ENCODE measurements around the gene PXMP2.

Gene PXMP2

GRCh38 chr12:132687211-132688164 lies at the start of gene PXMP2, which contains the start of gene POLE:
PXMP2 (plus strand) TSS chr12:132687587; CDS start chr12:132687671, 84 bp downstream.
POLE (minus strand) TSS chr12:132687342; CDS start chr12:132687315, 27 bp downstream.
- DNase-seq (ENCODE audit: low read depth in 3 of 3), result peak; percentile 90 to 97 (median 91)

GRCh38 chr12:132637811-132638210 lies 49.6 kb upstream of the PXMP2 start:
- no peak for DNase-seq (ENCODE audit: low read depth in 3 of 3)

- no peak for DNase-seq (ENCODE audit: low read depth in 3 of 3)
These were observed 48.6 kb upstream of the PXMP2 start for GRCh38 chr12:132638541-132639408.

- no peak for DNase-seq (ENCODE audit: low read depth in 3 of 3)
These were observed 47.3 kb upstream of the PXMP2 start for GRCh38 chr12:132639956-132640520.

- no peak for DNase-seq (ENCODE audit: low read depth in 3 of 3)
These were observed 46.5 kb upstream of the PXMP2 start for GRCh38 chr12:132640936-132641335.

- DNase-seq (ENCODE audit: low read depth in 3 of 3), result no peak
These were observed 45.4 kb upstream of the PXMP2 start for GRCh38 chr12:132641811-132642650.

- DNase-seq (ENCODE audit: low read depth in 3 of 3), result no peak
These were observed 44.2 kb upstream of the PXMP2 start for GRCh38 chr12:132642846-132643835.

GRCh38 chr12:132646850-132647249 lies 40.5 kb upstream of the PXMP2 start:
- no peak for DNase-seq (ENCODE audit: low read depth in 3 of 3)

- DNase-seq (ENCODE audit: low read depth in 3 of 3), result no peak
These were observed 39.5 kb upstream of the PXMP2 start for GRCh38 chr12:132647858-132648257.

GRCh38 chr12:132648616-132649225 lies 38.7 kb upstream of the PXMP2 start:
- DNase-seq (ENCODE audit: low read depth in 3 of 3), result no peak

GRCh38 chr12:132649226-132649945 lies 38.0 kb upstream of the PXMP2 start:
- no peak for DNase-seq (ENCODE audit: low read depth in 3 of 3)

GRCh38 chr12:132651444-132652100 lies 35.8 kb upstream of the PXMP2 start:
- DNase-seq (ENCODE audit: low read depth in 3 of 3), result no peak

- DNase-seq (ENCODE audit: low read depth in 3 of 3), result no peak
These were observed 33.7 kb upstream of the PXMP2 start for GRCh38 chr12:132653567-132654290.

- DNase-seq (ENCODE audit: low read depth in 3 of 3), result no peak
These were observed 30.2 kb upstream of the PXMP2 start for GRCh38 chr12:132657004-132657727.

- DNase-seq (ENCODE audit: low read depth in 3 of 3), result no peak
These were observed 29.1 kb upstream of the PXMP2 start for GRCh38 chr12:132658149-132658894.

- no peak for DNase-seq (ENCODE audit: low read depth in 3 of 3)
These were observed 28.2 kb upstream of the PXMP2 start for GRCh38 chr12:132659146-132659545.

All from stimulated activated CD4-positive, alpha-beta T cell treated with anti-CD3 and anti-CD28 coated beads, TNF-alpha, amount 100 ng/mL, for 48 hours (primary cell).